H9 (cell line): ENCODE data around the gene ABCC2. TPM values are rescaled to one million over a fixed set of nuclear protein-coding genes. Genes with fewer than 3 reads are reported as not detected.

Source experiments
- DNase-seq: peaks from one replicate; pipeline ENCODE4 v3.0.0-alpha.2; 2017
- H2AFZ ChIP-seq: one replicate; pipeline ENCODE4 v1.6.1; 2013; ENCODE audit warnings: mild to moderate bottlenecking, low read length, control low read depth, moderate library complexity
- H2AK5ac ChIP-seq: 2 replicates; pipeline ENCODE4 v1.6.1; 2013; ENCODE audit warnings: low read length, control low read depth, mixed read lengths; ENCODE audit not compliant: insufficient read length
- H2BK120ac ChIP-seq: one replicate; pipeline ENCODE4 v1.6.1; 2013; ENCODE audit warnings: low read depth, mild to moderate bottlenecking, low read length, control low read depth, inconsistent platforms; ENCODE audit not compliant: poor library complexity, severe bottlenecking
- H2BK12ac ChIP-seq: 2 replicates; pipeline ENCODE4 v1.6.1; 2013; ENCODE audit warnings: low read length, control low read depth, mixed read lengths, low read depth; ENCODE audit not compliant: insufficient read length
- H2BK15ac ChIP-seq: 2 replicates; pipeline ENCODE4 v1.6.1; 2013; ENCODE audit warnings: low read depth, low read length, control low read depth
- H2BK20ac ChIP-seq: one replicate; pipeline ENCODE4 v1.6.1; 2013; ENCODE audit warnings: low read depth, mild to moderate bottlenecking, low read length, control low read depth, inconsistent platforms; ENCODE audit not compliant: poor library complexity, severe bottlenecking
- H2BK5ac ChIP-seq: 2 replicates; pipeline ENCODE4 v1.6.1; 2013; ENCODE audit warnings: low read length, control low read depth, mixed read lengths; ENCODE audit not compliant: insufficient read length
- H3K14ac ChIP-seq: 2 replicates; pipeline ENCODE4 v1.6.1; 2013; ENCODE audit warnings: low read length, control low read depth; ENCODE audit not compliant: insufficient read depth
- H3K18ac ChIP-seq: 2 replicates; pipeline ENCODE4 v1.6.1; 2013; ENCODE audit warnings: low read depth, mild to moderate bottlenecking, mixed read lengths, low read length, control low read depth; ENCODE audit not compliant: insufficient read length
- H3K23ac ChIP-seq: 2 replicates; pipeline ENCODE4 v1.6.1; 2013; ENCODE audit warnings: low read length, control low read depth, mixed read lengths, low read depth; ENCODE audit not compliant: insufficient read length
- H3K23me2 ChIP-seq: 2 replicates; pipeline ENCODE4 v1.6.1; 2013; ENCODE audit warnings: low read depth, mild to moderate bottlenecking, mixed read lengths, low read length, control low read depth; ENCODE audit not compliant: insufficient read length, poor library complexity, severe bottlenecking
- H3K27ac ChIP-seq: 2 replicates; pipeline ENCODE4 v1.5.1; 2013; ENCODE audit warnings: low read length, control low read depth, mixed read lengths, low read depth; ENCODE audit not compliant: insufficient read length
- H3K27me3 ChIP-seq: 2 replicates; pipeline ENCODE4 v1.6.1; 2013; ENCODE audit warnings: low read length, control low read depth, inconsistent platforms; ENCODE audit not compliant: insufficient read depth
- H3K4ac ChIP-seq: 2 replicates; pipeline ENCODE4 v1.6.1; 2013; ENCODE audit warnings: low read depth, mild to moderate bottlenecking, control low read depth, inconsistent platforms, low read length, moderate library complexity
- H3K4me1 ChIP-seq: 2 replicates; pipeline ENCODE4 v1.6.1; 2013; ENCODE audit warnings: low read length, control low read depth, inconsistent platforms; ENCODE audit not compliant: insufficient read depth
- H3K4me2 ChIP-seq: 2 replicates; pipeline ENCODE4 v1.6.1; 2013; ENCODE audit warnings: low read length, control low read depth, mixed read lengths; ENCODE audit not compliant: insufficient read length, insufficient read depth
- H3K56ac ChIP-seq: 2 replicates; pipeline ENCODE4 v1.6.1; 2013; ENCODE audit warnings: low read depth, mild to moderate bottlenecking, mixed read lengths, low read length, control low read depth; ENCODE audit not compliant: insufficient read length
- H3K79me1 ChIP-seq: 2 replicates; pipeline ENCODE4 v1.6.1; 2013; ENCODE audit warnings: low read depth, mild to moderate bottlenecking, moderate library complexity, low read length, control low read depth, inconsistent platforms; ENCODE audit not compliant: insufficient read depth, poor library complexity, severe bottlenecking
- H3K79me2 ChIP-seq: 2 replicates; pipeline ENCODE4 v1.6.1; 2013; ENCODE audit warnings: low read length, control low read depth, inconsistent platforms; ENCODE audit not compliant: insufficient read depth
- H3K9ac ChIP-seq: 2 replicates; pipeline ENCODE4 v1.6.1; 2013; ENCODE audit warnings: low read length, control low read depth, mixed read lengths; ENCODE audit not compliant: insufficient read length; ENCODE audit errors: extremely low read depth
- H3K9me3 ChIP-seq: one replicate; pipeline ENCODE4 v1.6.1; 2013; ENCODE audit warnings: low read depth, low read length, inconsistent platforms; ENCODE audit not compliant: control insufficient read depth
- H3T11ph ChIP-seq: one replicate; pipeline ENCODE4 v1.6.1; 2013; ENCODE audit warnings: mild to moderate bottlenecking, low read length, control low read depth, inconsistent platforms
- H4K20me1 ChIP-seq: one replicate; pipeline ENCODE4 v1.6.1; 2013; ENCODE audit not compliant: control insufficient read depth, insufficient read length, insufficient read depth
- H4K5ac ChIP-seq: 2 replicates; pipeline ENCODE4 v1.6.1; 2013; ENCODE audit warnings: low read depth, mild to moderate bottlenecking, mixed read lengths, low read length, control low read depth; ENCODE audit not compliant: insufficient read length
- H4K8ac ChIP-seq: replicated peaks from 2 replicates; pipeline ENCODE4 v1.6.1; 2013; ENCODE audit warnings: low read length, control low read depth, mixed read lengths, low read depth; ENCODE audit not compliant: insufficient read length
- H4K91ac ChIP-seq: 2 replicates; pipeline ENCODE4 v1.6.1; 2013; ENCODE audit warnings: low read depth, mild to moderate bottlenecking, moderate library complexity, mixed read lengths, low read length, control low read depth; ENCODE audit not compliant: insufficient read length
- H3K27ac Mint-ChIP-seq, 3 experiments: 2 replicates in 2 of 3; 3 replicates in 1 of 3; pipeline ENCODE4 v1.8.0; 2020 to 2021; ENCODE audit warnings: mixed read lengths in 3 of 3, mild to moderate bottlenecking in 1 of 3, moderate library complexity in 1 of 3
- H3K27me3 Mint-ChIP-seq: 2 replicates; pipeline ENCODE4 v1.8.0; 2021; ENCODE audit warnings: low read depth, mild to moderate bottlenecking, moderate library complexity, mixed read lengths
- H3K36me3 Mint-ChIP-seq, 3 experiments: 2 replicates in 2 of 3; 3 replicates in 1 of 3; pipeline ENCODE4 v1.8.0; 2020 to 2021; ENCODE audit warnings: low read depth in 3 of 3, mixed read lengths in 3 of 3; ENCODE audit not compliant: insufficient read depth in 1 of 3
- H3K4me1 Mint-ChIP-seq, 2 experiments: 2 replicates each; pipeline ENCODE4 v1.8.0; 2020; ENCODE audit warnings: mixed read lengths in 2 of 2
- H3K4me3 Mint-ChIP-seq, 2 experiments: 2 replicates in 1 of 2; 3 replicates in 1 of 2; pipeline ENCODE4 v1.8.0; 2020 to 2021; ENCODE audit warnings: mild to moderate bottlenecking in 2 of 2, mixed read lengths in 2 of 2, moderate library complexity in 1 of 2
- H3K9me3 Mint-ChIP-seq, 2 experiments: 2 replicates in 1 of 2; 3 replicates in 1 of 2; pipeline ENCODE4 v1.8.0; 2020; ENCODE audit warnings: mild to moderate bottlenecking in 2 of 2, mixed read lengths in 2 of 2, moderate library complexity in 1 of 2
- WGBS: extraction: QIAGEN DNeasy Blood & Tissue Kit; methylation state at CpG from one replicate; pipeline ENCODE4 v1.1.7; 2013; ENCODE audit warnings: missing lambda C conversion rate, low lambda C conversion rate, mixed read lengths; ENCODE audit not compliant: insufficient read length; ENCODE audit errors: extremely low coverage; 5-methylcytosine and 5-hydroxymethylcytosine counted together
- total RNA-seq: library from RNA; stranded (reverse); gene quantifications from 2 replicates; pipeline ENCODE4 v1.2.1, GENCODE V29; 2021
- TF ChIP-seq, protein P1 (sequence below): fragments of 200-600 bp; sonication (generic); conservative IDR thresholded peaks from 3 replicates; pipeline ENCODE4 v1.8.0; 2021; ENCODE audit warnings: antibody characterized with exemption, mild to moderate bottlenecking

Gene ABCC2
- total RNA-seq, 1 experiment from 2014 or later = 0.68 TPM

DNA sequence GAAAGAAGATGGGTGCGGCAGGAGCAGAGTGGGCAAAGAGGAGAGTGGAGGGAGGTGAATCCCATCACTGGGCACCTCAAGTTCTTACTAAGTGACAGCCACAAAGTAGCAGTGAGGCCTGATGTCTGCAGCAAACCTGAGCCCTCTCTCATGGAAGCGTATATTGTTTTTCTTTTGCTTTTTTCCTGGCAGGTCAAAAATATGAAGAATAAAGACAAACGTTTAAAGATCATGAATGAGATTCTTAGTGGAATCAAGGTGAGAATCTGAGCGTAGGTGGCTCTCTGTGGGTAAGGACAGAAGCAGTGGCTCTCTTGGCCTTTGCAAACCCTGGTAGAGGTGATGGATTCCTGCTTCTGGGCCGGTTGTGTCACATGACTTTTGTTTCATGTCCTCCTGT is 22.8 kb downstream of the ABCC2 start:
- no peak for DNase-seq

More for the DNA sequence above, 22.8 kb downstream of the ABCC2 start:
- H3K9me3 ChIP-seq = no peaks in the 10 kb centered on the region
- H3T11ph ChIP-seq = no peak overlapping the region
- no peaks in the 10 kb centered on the region for H3K36me3 Mint-ChIP-seq
- no peak overlapping the region for H3K4ac ChIP-seq
- no peak overlapping the region for H3K9ac ChIP-seq
- H4K5ac ChIP-seq = no peak overlapping the region
- H2BK120ac ChIP-seq = no peak overlapping the region
- no peaks in the 10 kb centered on the region for H3K79me2 ChIP-seq
- no peak overlapping the region for H3K27ac ChIP-seq
- H3K23ac ChIP-seq = no peak overlapping the region
- no peak overlapping the region for H3K4me2 ChIP-seq
- no peaks in the 10 kb centered on the region for H4K20me1 ChIP-seq
- WGBS = no CpG with 5 or more reads among the region's 5 CpGs
- no peak overlapping the region for H2BK12ac ChIP-seq
- no peak overlapping the region for H4K8ac ChIP-seq
- H3K56ac ChIP-seq = no peak overlapping the region
- no peaks in the 10 kb centered on the region for H3K79me1 ChIP-seq
- H3K14ac ChIP-seq = no peak overlapping the region
- H2BK15ac ChIP-seq = no peak overlapping the region
- H2AFZ ChIP-seq = no peak overlapping the region
- no peaks in the 10 kb centered on the region for H3K27me3 ChIP-seq
- no peak overlapping the region for H2AK5ac ChIP-seq
- no peak overlapping the region for H2BK5ac ChIP-seq
- no peak overlapping the region for H3K4me3 Mint-ChIP-seq
- H3K4me1 ChIP-seq = no peaks in the 10 kb centered on the region
- no peak overlapping the region for H4K91ac ChIP-seq
- no peak overlapping the region for H3K27ac Mint-ChIP-seq
- H2BK20ac ChIP-seq = no peak overlapping the region
- H3K9me3 Mint-ChIP-seq = no peaks in the 10 kb centered on the region
- no peaks in the 10 kb centered on the region; the same call in none of the 2 replicates for H3K27me3 Mint-ChIP-seq
- no peaks in the 10 kb centered on the region for H3K4me1 Mint-ChIP-seq
- TF ChIP-seq, protein P1, sequence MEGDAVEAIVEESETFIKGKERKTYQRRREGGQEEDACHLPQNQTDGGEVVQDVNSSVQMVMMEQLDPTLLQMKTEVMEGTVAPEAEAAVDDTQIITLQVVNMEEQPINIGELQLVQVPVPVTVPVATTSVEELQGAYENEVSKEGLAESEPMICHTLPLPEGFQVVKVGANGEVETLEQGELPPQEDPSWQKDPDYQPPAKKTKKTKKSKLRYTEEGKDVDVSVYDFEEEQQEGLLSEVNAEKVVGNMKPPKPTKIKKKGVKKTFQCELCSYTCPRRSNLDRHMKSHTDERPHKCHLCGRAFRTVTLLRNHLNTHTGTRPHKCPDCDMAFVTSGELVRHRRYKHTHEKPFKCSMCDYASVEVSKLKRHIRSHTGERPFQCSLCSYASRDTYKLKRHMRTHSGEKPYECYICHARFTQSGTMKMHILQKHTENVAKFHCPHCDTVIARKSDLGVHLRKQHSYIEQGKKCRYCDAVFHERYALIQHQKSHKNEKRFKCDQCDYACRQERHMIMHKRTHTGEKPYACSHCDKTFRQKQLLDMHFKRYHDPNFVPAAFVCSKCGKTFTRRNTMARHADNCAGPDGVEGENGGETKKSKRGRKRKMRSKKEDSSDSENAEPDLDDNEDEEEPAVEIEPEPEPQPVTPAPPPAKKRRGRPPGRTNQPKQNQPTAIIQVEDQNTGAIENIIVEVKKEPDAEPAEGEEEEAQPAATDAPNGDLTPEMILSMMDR = no peak
- H3K18ac ChIP-seq = no peak overlapping the region
- H3K23me2 ChIP-seq = no peaks in the 10 kb centered on the region
